CD4-positive, alpha-beta T cell treated with Interleukin-4 for 4 hours (primary cell): ENCODE results near the gene CES2.
A peak's percentile ranks its signal among the peaks of the same experiment; 100 is the strongest.
"Not testable (repeated sequence)": the region's sequence is repeated elsewhere in the genome, so short reads cannot be mapped to it uniquely, and the experiment has no call there.

Experiments
- DNase-seq: peaks from one replicate; pipeline ENCODE4 v3.0.0-alpha.2; 2020

CES2 gene

GRCh38 chr16:66954097-66954659, 18.9 kb downstream of the CES2 start:
- DNase-seq: peak; percentile 71

- not testable (repeated sequence) for DNase-seq
These were observed 20.2 kb downstream of the CES2 start for GRCh38 chr16:66955363-66956153.

DNA sequence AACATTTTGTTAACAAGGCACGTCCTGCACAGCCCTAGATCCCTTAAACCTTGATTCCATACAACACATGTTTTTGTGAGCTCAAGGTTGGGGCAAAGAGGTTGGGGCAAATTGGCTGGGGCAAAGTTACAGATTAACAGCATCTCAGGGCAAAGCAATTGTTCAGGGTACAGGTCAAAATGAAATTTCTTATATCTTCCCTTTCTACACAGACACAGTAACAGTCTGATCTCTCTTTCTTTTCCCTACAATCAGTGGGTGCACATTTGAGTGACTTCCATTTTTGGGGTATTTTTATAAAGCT, 20.8 kb downstream of the CES2 start:
- DNase-seq: not testable (repeated sequence)

DNA sequence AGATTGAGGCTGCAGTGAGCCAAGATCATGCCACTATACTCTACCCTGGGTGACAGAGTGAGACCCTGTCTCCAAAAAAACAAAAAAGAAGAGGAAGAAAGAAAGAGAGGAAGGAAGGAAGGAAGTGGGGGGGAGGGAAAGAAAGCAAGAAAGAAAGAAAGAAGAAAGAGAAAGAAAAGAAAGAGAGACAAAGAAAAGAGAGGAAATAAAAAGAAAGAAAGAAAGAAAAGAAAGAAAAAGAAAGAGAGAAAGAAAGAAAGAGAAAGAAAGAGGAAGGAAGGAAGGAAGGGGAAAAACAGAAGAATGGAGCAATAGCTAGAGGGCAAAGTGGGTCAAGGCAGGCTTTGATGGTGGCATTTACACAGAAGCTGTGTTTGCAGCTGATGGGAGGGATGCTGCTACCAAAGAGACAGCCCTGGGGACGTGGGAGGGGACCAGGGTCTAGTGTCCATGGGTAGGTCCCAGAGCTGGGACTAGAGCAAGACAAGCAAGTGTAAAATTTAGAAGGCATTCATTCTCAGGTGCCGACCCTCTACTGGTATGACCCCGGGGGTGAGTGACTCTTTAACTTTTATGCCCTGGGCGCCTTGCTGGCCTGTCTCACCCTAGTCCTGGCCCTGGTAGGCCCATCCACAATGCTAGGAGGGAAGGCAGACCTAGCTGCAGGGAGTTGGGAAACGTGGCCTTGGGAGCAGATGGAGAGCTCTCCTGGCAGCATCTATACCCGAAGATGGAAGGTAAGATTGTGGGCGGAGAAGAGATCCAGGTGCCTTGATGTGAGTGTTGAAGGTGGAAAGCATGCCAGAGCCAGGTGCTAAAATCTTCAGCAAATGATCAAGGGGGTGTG, 23.8 kb downstream of the CES2 start:
- DNase-seq: no peak

- no peak for DNase-seq
These were observed 24.4 kb downstream of the CES2 start for GRCh38 chr16:66959704-66960161.

- no peak for DNase-seq
These were observed 25.0 kb downstream of the CES2 start for GRCh38 chr16:66960270-66960669.

- peak; percentile 49 for DNase-seq
These were observed 25.9 kb downstream of the CES2 start, which contains the start of gene CES3 for GRCh38 chr16:66961065-66961744. Gene CES3 (plus strand): TSS chr16:66961266. CDS start chr16:66961308, 42 bp downstream.

GRCh38 chr16:66961914-66962313, 26.6 kb downstream of the CES2 start:
- DNase-seq: no peak

- no peak for DNase-seq
These were observed 28.7 kb downstream of the CES2 start for GRCh38 chr16:66964049-66964448.

GRCh38 chr16:66968847-66969246, 33.5 kb downstream of the CES2 start:
- no peak for DNase-seq

DNA sequence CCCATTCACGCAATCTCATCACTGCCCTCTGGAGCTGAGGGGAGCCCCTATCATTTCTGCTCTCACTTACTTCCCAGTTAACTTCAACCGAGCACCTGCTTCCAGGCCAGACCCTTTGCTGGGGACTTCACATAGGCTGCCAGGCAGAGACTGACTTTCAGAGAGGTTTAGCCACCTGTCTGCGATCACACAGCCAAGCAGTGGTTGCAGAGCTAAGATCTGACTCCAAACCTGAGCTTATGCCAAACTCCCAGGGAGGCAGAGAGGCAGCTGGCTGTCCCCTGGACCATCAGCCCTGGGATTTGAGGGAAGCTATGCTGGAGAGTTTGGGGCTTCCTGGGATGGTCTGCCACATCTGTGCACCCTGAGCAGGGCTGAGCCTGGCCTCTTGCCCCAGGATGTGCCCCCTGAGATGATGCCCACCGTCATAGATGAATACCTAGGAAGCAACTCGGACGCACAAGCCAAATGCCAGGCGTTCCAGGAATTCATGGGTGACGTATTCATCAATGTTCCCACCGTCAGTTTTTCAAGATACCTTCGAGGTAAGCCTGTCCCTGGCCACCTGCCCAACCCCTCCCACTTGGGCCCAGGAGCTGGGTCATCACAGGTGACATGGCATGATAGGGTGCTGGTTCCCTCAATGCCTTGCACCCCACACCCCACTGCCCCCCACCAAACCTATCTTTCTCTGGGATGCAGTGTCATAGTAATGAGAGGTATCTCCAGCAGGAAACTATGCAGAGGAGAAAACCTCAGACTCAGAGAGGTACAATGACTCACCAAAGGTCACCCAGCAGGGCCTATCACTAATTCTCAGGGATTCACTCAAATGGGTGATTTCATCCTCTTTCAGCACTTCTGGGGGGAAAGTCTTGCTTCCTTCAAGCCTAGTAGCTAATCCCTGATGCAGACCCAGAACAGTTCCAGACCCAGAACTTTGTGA, 35.7 kb downstream of the CES2 start:
- DNase-seq: no peak

GRCh38 chr16:66972983-66973382, 37.7 kb downstream of the CES2 start:
- no peak for DNase-seq

DNA sequence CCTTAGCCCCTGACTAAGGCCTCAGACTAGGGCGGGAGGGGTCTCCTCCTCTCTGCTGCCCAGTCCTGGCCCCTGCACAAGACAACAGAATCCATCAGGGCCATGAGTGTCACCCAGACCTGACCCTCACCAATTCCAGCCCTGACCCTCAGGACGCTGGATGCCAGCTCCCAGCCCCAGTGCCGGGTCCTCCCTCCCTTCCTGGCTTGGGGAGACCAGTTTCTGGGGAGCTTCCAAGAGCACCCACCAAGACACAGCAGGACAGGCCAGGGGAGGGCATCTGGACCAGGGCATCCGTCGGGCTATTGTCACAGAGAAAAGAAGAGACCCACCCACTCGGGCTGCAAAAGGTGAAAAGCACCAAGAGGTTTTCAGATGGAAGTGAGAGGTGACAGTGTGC, 38.4 kb downstream of the CES2 start:
- no peak for DNase-seq

DNA sequence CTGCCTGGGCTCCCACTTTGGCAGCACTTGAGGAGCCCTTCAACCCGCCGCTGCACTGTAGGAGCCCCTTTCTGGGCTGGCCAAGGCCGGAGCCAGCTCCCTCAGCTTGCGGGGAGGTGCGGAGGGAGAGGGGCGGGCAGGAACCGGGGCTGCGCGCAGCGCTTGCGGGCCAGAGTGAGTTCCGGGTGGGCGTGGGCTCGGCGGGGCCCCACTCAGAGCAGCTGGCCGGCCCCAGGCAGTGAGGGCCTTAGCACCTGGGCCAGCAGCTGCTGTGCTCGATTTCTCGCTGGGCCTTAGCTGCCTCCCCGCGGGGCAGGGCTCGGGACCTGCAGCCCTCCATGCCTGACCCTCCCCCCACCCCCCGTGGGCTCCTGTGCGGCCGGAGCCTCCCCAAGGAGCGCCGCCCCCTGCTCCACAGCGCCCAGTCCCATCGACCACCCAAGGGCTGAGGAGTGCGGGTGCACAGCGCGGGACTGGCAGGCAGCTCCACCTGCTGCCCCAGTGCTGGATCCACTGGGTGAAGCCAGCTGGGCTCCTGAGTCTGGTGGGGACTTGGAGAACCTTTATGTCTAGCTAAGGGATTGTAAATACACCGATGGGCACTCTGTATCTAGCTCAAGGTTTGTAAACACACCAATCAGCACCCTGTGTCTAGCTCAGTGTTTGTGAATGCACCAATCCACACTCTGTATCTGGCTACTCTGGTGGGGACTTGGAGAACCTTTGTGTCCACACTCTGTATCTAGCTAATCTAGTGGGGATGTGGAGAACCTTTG, 39.0 kb downstream of the CES2 start:
- DNase-seq: not testable (repeated sequence)

GRCh38 chr16:66974932-66975246, 39.6 kb downstream of the CES2 start:
- peak; percentile 53 for DNase-seq

DNA sequence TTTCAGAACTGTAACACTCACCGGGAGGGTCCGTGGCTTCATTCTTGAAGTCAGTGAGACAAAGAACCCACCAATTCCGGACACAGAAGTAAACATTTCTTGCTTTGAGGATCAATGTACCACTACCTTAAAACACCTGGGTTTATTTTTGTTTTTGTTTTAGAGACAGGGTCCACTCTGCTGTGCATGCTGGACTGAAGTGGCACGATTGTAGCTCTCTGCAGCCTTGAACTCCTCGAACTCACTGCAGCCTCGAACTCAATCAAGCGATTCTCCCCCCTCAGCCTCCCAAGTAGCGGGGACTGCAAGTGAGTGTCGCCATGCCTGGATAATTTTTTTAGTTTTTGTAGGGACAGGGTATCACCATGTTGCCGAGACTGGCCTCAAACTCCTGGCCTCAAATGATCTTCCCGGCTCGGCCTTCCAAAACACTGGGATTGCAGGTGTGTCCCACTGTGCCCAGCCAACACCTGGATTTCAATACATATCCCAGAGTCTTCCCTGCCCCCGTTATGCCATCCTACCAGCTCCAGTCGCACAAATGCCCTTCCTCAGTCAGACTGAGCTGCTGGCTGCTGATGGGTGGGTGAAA, 40.1 kb downstream of the CES2 start:
- no peak for DNase-seq

DNA sequence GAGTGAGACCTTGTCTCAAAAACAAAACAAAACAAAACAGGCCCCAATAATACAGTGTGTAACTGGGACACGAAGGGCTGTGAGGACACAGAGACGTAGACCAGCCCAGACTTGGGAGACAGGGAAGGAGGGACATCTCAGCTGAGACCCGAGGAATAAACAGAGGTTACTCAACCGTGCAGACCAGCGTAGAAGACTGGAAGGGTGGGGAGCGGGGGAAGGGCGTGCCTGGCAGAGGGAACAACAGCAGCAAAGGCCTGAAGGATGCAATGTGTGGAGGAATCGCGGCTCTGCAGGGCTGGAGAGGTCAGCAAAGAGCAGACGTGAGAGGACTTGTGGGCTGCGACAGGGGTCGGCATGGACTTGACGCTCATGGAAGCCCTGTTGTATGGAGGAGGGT, 41.4 kb downstream of the CES2 start:
- DNase-seq: no peak

- DNase-seq: peak; percentile 84
These were observed 42.2 kb downstream of the CES2 start for GRCh38 chr16:66977341-66978113.

- DNase-seq: no peak
These were observed 43.8 kb downstream of the CES2 start for GRCh38 chr16:66979011-66979717.
